Measurements from ENCODE around the gene DTNBP1.

DTNBP1 gene

DNA sequence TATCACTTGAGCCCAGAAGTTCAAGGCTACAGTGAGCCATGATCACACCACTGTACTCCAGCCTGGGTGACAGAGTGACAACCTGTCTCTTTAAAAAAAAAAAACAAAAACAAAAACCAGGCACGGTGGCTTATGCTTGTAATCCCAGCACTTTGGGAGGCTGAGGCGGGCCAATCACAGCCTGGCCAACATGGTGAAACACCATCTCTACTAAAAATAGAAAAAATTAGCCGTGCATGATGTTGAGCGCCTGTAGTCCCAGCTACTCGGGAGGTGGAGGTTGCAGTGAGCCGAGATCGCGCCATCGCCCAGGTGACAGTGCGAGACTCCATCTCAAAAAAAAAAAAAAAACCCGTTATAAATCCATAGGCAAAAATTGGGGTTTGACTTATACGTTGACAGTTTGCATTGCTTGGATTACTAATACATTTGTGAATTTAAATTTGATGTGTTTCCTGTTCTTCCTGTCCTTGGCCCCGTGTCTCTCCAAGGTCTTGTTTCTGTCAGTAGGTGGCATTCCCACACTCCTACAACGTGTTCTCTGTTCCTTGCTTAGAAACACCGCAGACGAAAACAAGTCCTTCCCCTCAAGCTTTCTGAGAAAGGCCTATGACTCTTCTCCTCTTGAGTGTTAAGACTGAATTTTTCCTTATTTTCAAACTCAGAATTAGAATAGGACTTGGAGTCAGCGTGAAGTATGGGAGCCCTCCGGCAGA is 147.0 kb downstream of the DTNBP1 start:
- DNase-seq (ENCODE audit: low read depth) = no peak
- TF ChIP-seq, protein P1, sequence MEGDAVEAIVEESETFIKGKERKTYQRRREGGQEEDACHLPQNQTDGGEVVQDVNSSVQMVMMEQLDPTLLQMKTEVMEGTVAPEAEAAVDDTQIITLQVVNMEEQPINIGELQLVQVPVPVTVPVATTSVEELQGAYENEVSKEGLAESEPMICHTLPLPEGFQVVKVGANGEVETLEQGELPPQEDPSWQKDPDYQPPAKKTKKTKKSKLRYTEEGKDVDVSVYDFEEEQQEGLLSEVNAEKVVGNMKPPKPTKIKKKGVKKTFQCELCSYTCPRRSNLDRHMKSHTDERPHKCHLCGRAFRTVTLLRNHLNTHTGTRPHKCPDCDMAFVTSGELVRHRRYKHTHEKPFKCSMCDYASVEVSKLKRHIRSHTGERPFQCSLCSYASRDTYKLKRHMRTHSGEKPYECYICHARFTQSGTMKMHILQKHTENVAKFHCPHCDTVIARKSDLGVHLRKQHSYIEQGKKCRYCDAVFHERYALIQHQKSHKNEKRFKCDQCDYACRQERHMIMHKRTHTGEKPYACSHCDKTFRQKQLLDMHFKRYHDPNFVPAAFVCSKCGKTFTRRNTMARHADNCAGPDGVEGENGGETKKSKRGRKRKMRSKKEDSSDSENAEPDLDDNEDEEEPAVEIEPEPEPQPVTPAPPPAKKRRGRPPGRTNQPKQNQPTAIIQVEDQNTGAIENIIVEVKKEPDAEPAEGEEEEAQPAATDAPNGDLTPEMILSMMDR (IDR thresholded peaks at IDR 0.05; ENCODE audit: low read depth, low read length, missing control alignments) = no peak
- H3K4me3 ChIP-seq (ENCODE audit: low read depth, low read length) = no peak overlapping the region

DNA sequence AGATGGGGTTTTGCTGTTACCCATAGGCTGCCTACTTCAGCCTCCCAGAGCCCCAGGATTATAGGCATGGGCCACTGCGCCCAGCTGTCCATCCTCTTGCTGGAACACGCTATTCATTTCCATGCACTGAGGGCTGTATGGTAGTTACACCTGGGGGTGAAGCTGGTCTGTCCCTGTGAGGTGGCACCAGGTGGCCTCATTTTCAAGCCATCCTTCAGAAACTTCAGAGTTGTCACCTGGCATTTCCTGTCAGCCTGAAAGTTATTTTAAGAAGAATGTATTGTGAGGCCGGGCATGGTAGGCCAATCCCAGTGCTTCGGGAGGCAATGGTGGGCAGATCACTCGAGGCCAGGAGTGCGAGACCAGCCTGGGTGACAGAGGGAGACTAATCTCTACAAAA is 147.6 kb downstream of the DTNBP1 start:
- no peak for DNase-seq (ENCODE audit: low read depth)
- TF ChIP-seq, protein P1 (IDR thresholded peaks at IDR 0.05; ENCODE audit: low read depth, low read length, missing control alignments) = no peak
- H3K4me3 ChIP-seq (ENCODE audit: low read depth, low read length) = no peak overlapping the region

DNA sequence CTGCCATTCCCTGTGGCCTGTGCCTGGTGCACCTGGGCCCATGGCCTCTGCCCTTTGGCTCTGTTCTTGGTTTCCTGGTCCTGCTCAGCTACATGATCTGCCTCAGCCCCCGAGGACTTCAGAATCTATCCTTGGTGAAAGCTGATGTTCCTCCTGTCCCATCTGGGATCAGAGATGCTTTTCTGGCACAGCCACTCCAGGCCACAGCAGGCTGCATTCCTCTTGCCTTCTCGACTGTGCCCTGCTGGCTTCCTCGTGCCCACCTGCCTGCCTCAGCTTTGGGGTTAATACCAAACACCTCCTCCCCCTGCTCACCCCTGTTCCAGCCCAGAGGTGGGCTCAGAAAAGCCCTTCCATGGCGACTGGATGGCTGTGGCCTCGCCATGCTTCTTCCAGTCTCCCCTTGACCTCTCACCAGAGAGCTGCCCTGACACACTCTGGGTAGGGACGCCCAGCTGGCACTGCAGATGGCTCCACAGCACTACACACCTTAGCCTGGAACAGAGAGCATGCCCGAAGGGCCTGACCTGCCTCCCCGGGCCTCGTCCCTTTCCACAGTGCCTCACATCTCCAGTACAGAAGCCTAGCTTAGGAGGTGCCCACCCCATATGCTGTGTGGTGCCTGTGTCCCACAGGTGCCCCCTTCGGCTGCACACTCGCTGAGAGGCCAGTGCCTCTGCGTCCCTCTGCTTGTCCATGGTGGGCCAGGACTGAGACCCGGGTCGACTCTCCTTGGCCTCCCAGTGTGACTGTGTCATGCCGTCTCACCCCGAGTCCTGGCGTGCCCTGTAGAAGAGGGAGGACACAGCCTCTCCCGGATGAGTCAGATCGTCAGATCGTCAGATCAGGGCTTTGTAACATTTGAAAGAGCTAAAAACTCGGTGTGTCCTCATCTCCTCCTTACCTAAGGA is 148.8 kb downstream of the DTNBP1 start:
- no peak overlapping the region for H3K4me3 ChIP-seq (ENCODE audit: low read depth, low read length)
- TF ChIP-seq, protein P1 (IDR thresholded peaks at IDR 0.05; ENCODE audit: low read depth, low read length, missing control alignments) = no peak
- no peak for DNase-seq (ENCODE audit: low read depth)

- no peak for DNase-seq (ENCODE audit: low read depth)
- H3K4me3 ChIP-seq (ENCODE audit: low read depth, low read length) = no peak overlapping the region
- TF ChIP-seq, protein P1 (IDR thresholded peaks at IDR 0.05; ENCODE audit: low read depth, low read length, missing control alignments) = no peak
Observed at GRCh38 chr6:15513131-15513771, 149.6 kb downstream of the DTNBP1 start.

- TF ChIP-seq, protein P1 (IDR thresholded peaks at IDR 0.05; ENCODE audit: low read depth, low read length, missing control alignments) = no peak
- DNase-seq (ENCODE audit: low read depth) = no peak
- H3K4me3 ChIP-seq (ENCODE audit: low read depth, low read length) = no peak overlapping the region
Observed at GRCh38 chr6:15512721-15513120, 150.1 kb downstream of the DTNBP1 start.

GRCh38 chr6:15512126-15512525 is 150.7 kb downstream of the DTNBP1 start:
- no peak overlapping the region for H3K4me3 ChIP-seq (ENCODE audit: low read depth, low read length)
- TF ChIP-seq, protein P1 (IDR thresholded peaks at IDR 0.05; ENCODE audit: low read depth, low read length, missing control alignments) = peak; percentile 16
- DNase-seq (ENCODE audit: low read depth) = no peak

All from GM12864 (cell line).